Measurements from ENCODE around the gene MAP3K1. TPM values are rescaled to one million over a fixed set of nuclear protein-coding genes. Genes with fewer than 3 reads are reported as not detected.

The MAP3K1 gene
- total and polyA plus RNA-seq, 9 of the 15 experiments (the other 6 are each of a cell fraction or from before 2014, with no cell fraction given) = 3.9 to 13.9 (median 7.5) TPM

DNA sequence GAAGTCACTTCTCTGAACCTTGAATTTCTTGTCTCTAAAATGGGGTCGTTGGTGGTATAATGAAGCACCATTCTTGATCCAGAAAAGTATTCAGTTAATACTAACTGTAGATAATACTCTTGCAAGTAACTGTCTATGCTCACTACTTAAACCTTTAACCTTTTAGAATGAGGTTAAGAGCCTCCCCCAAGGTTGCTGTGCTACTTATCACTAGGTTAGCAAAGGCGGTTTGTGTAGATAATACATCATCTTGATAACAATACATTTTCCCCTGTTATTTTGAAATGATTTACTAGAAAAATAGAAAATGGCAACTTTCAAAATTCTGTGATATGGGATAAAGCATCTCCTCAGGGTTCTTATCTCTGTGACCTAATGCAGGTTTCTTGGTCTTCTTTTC, 12.6 kb downstream of the MAP3K1 start (continued):
- TF ChIP-seq ARID1B (IDR thresholded peaks at IDR 0.05) (peak; percentile 31; the same call in 1 of the 2 replicates), MEIS2 (IDR thresholded peaks at IDR 0.05; ENCODE audit: partially characterized antibody) (peak; percentile 37)
- TF ChIP-seq, protein P1, sequence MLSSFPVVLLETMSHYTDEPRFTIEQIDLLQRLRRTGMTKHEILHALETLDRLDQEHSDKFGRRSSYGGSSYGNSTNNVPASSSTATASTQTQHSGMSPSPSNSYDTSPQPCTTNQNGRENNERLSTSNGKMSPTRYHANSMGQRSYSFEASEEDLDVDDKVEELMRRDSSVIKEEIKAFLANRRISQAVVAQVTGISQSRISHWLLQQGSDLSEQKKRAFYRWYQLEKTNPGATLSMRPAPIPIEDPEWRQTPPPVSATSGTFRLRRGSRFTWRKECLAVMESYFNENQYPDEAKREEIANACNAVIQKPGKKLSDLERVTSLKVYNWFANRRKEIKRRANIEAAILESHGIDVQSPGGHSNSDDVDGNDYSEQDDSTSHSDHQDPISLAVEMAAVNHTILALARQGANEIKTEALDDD (IDR thresholded peaks at IDR 0.05) = peak; percentile 93
- TF ChIP-seq, protein P2, sequence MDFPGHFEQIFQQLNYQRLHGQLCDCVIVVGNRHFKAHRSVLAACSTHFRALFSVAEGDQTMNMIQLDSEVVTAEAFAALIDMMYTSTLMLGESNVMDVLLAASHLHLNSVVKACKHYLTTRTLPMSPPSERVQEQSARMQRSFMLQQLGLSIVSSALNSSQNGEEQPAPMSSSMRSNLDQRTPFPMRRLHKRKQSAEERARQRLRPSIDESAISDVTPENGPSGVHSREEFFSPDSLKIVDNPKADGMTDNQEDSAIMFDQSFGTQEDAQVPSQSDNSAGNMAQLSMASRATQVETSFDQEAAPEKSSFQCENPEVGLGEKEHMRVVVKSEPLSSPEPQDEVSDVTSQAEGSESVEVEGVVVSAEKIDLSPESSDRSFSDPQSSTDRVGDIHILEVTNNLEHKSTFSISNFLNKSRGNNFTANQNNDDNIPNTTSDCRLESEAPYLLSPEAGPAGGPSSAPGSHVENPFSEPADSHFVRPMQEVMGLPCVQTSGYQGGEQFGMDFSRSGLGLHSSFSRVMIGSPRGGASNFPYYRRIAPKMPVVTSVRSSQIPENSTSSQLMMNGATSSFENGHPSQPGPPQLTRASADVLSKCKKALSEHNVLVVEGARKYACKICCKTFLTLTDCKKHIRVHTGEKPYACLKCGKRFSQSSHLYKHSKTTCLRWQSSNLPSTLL (IDR thresholded peaks at IDR 0.05) = no peak

DNA sequence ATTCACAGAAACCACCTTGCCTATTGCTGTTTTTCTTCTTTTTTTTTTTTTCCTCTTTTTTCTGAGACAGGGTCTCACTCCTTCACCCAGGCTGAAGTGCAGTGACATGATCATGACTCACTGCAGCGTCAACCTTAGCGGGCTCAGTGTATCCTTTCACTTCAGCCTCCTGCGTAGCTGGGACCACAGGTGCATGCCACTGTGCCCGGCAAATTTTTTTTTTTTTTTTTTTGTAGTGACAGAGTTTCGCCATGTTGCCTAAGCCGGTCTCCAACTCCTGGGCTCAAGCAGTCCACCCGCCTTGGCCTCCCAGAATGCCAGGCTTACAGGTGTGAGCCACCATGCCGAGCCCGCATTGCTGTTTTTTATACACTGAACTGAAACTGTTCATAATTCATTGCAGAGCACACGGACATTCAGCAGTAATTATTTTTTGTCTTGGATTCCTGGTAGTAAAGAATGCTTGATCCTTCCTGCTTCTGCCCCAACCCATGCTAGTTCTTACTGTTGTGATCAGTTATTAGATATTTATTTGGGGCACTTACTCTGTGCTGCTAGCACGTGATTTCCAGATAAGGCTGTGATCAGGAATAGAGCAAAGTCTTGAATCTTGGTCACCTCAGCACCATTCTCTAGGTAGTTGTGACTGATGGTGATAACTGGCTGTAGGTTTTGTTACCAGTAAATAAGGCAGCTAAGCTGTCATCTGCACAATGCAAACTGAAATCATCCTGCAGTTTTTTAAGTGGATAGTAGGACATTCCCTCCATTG, 14.0 kb downstream of the MAP3K1 start:
- H3K79me2 ChIP-seq (ENCODE audit: control insufficient read depth, insufficient read depth, low read length) = peaks cover 79% of the 10 kb centered on the region
- in situ Hi-C loops (cut with MboI) = loop anchor here (25.0 kb wide), 1 partner anchor 892 kb away; no protein-coding TSS in a partner anchor
- no peak overlapping the region for H3K27ac ChIP-seq (ENCODE audit: extremely low read depth, low read depth, low read length)
- peak overlapping the region; percentile 10; the same call in 1 of the 2 replicates for H3K4me2 ChIP-seq (ENCODE audit: insufficient read depth, low read length)
- ChIA-PET CTCF (ENCODE audit: low intra/inter-chr PET ratio) (no interaction called here), POLR2A (interaction anchor here (0.6 to 5.1 kb wide), 3 partner anchors 8 to 552 kb away, joined by 3 to 24 read pairs (median 3); no protein-coding TSS in a partner anchor)
- H3K9ac ChIP-seq (ENCODE audit: insufficient read depth in 1 of 2, low read depth in 2 of 2, low read length in 2 of 2) = no peak overlapping the region
- H3K27me3 ChIP-seq (ENCODE audit: control insufficient read depth in 2 of 2, insufficient read depth in 2 of 2, low read length in 2 of 2) = no peaks in the 10 kb centered on the region
- peak; percentile 26 for FAIRE-seq
- DNase-seq (ENCODE audit: extremely low read depth in 1 of 4, low spot score in 3 of 4) = peak in 1 of 4 experiments; percentile 35
- peaks cover 32% of the 10 kb centered on the region for H4K20me1 ChIP-seq (replicated peaks; ENCODE audit: control insufficient read depth, insufficient read depth, low read length)
- no peaks in the 10 kb centered on the region for H3K36me3 ChIP-seq (ENCODE audit: control insufficient read depth, insufficient read depth, low read length)
- peak; percentile 36 for ATAC-seq
- H3K4me3 ChIP-seq = no peak overlapping the region
- BruUV-seq (replicated peaks) = no TSS peak
- intact Hi-C loops (cut with micrococcal nuclease) = no loop called here
- no peak overlapping the region for H2AFZ ChIP-seq (ENCODE audit: low read depth, low read length)
- no peaks in the 10 kb centered on the region for H3K9me3 ChIP-seq (replicated peaks; ENCODE audit: control insufficient read depth, insufficient read depth, low read depth, low read length)
- 51% methylated on average over 10 of the region's 11 CpGs for WGBS (ENCODE audit: insufficient coverage, low coverage, missing lambda C conversion rate)
- peaks cover 10 to 28% of the 10 kb centered on the region in 2 experiments for H3K4me1 ChIP-seq (replicated peaks in 1 of 2; ENCODE audit: control insufficient read depth in 2 of 2, insufficient read depth in 2 of 2, low read length in 2 of 2)
- peaks cover 4% of the 10 kb centered on the region for H3K9me1 ChIP-seq (ENCODE audit: control insufficient read depth, insufficient read depth, low read length)
- TF ChIP-seq, protein P1 (IDR thresholded peaks at IDR 0.05) = peak; percentile 43; the same call in 1 of the 2 replicates
- TF ChIP-seq, protein P3, sequence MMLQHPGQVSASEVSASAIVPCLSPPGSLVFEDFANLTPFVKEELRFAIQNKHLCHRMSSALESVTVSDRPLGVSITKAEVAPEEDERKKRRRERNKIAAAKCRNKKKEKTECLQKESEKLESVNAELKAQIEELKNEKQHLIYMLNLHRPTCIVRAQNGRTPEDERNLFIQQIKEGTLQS (IDR thresholded peaks at IDR 0.05) = peak; percentile 46
- TF ChIP-seq, protein P3 (CRISPR knock-in tag; conservative IDR thresholded peaks at IDR 0.05) = no peak
- TF ChIP-seq, protein P4, sequence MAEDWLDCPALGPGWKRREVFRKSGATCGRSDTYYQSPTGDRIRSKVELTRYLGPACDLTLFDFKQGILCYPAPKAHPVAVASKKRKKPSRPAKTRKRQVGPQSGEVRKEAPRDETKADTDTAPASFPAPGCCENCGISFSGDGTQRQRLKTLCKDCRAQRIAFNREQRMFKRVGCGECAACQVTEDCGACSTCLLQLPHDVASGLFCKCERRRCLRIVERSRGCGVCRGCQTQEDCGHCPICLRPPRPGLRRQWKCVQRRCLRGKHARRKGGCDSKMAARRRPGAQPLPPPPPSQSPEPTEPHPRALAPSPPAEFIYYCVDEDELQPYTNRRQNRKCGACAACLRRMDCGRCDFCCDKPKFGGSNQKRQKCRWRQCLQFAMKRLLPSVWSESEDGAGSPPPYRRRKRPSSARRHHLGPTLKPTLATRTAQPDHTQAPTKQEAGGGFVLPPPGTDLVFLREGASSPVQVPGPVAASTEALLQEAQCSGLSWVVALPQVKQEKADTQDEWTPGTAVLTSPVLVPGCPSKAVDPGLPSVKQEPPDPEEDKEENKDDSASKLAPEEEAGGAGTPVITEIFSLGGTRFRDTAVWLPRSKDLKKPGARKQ (CRISPR knock-in tag; IDR thresholded peaks at IDR 0.05) = 0 out of 2 replicates have a peak, but pooled peaks have one; percentile 66
- TF ChIP-seq ZKSCAN8 (CRISPR knock-in tag; IDR thresholded peaks at IDR 0.05) = no peak
- TF ChIP-seq SMARCA4 (IDR thresholded peaks at IDR 0.05) = peak; percentile 54; the same call in 1 of the 2 replicates
- TF ChIP-seq JUND (IDR thresholded peaks at IDR 0.05; ENCODE audit: borderline replicate concordance, low read depth, low read length) = peak; percentile 53; the same call in 1 of the 2 replicates
- TF ChIP-seq JUND (tag; IDR thresholded peaks at IDR 0.05; ENCODE audit: borderline replicate concordance, low read depth, low read length) = no peak
- TF ChIP-seq SMARCE1 (IDR thresholded peaks at IDR 0.05) = peak; percentile 51; the same call in 1 of the 2 replicates
- peak; percentile 40 for TF ChIP-seq DPF2 (IDR thresholded peaks at IDR 0.05)
